22Rv1 (cell line): ENCODE data around the gene ERAP2.

ENCODE experiments used
- H3K27ac ChIP-seq: fragments of 450-650 bp; 2 replicates; pipeline ENCODE4 v1.5.1; 2017
- ZFX ChIP-seq: fragments of 450-650 bp; IDR thresholded peaks from 2 replicates; pipeline ENCODE4 v1.6.1; 2017; ENCODE audit warnings: antibody characterized with exemption, borderline replicate concordance
- TF ChIP-seq, protein P1 (sequence below): fragments of 450-650 bp; IDR thresholded peaks from 2 replicates; pipeline ENCODE4 v1.5.1; 2017; ENCODE audit warnings: mild to moderate bottlenecking

Gene ERAP2

DNA sequence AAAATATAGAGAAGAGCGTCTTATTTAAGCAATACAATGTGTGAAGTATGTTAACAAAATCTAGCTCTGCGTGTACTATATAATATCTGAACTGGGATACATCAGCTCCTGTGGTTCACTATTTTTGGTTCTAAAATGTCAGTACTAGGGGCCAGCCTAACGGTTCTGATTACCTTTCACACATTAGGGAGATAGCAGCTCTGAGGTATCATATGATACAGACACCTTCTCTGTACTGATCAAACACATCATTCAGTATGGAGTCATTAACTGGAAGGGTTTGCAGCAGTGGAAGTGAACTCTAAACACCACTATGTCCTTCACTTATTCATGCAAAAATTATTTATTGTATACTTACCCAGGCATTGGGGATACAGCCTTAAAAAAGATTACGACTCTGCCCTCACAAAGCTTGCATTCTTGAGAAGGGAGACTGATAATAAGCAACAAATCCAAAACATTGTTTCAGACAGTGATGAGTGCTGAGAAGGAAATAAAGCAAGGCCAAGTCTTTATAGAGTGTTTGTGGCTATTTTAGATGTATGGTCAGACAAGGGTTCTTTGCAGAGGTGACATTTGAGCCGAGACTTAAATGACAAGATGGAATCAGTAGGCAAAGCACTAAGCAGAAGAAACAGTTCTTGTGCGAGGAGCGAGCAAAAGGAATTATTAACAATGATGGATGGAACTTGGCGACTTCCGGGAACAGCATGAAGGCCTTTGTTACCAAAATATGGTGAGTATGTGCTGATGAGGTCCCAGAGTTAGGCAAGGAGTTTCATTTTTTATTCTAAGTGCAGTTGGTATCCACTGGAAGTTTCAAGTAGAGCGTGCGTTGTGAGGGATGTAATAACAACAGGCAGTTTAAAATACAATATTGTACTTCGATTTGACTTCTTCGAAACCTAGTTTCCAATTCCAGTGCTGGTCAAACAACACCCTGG is 57.7 kb downstream of the ERAP2 start:
- TF ChIP-seq, protein P1, sequence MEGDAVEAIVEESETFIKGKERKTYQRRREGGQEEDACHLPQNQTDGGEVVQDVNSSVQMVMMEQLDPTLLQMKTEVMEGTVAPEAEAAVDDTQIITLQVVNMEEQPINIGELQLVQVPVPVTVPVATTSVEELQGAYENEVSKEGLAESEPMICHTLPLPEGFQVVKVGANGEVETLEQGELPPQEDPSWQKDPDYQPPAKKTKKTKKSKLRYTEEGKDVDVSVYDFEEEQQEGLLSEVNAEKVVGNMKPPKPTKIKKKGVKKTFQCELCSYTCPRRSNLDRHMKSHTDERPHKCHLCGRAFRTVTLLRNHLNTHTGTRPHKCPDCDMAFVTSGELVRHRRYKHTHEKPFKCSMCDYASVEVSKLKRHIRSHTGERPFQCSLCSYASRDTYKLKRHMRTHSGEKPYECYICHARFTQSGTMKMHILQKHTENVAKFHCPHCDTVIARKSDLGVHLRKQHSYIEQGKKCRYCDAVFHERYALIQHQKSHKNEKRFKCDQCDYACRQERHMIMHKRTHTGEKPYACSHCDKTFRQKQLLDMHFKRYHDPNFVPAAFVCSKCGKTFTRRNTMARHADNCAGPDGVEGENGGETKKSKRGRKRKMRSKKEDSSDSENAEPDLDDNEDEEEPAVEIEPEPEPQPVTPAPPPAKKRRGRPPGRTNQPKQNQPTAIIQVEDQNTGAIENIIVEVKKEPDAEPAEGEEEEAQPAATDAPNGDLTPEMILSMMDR: no peak
- TF ChIP-seq ZFX: no peak
- peak overlapping the region; percentile 95 for H3K27ac ChIP-seq

DNA sequence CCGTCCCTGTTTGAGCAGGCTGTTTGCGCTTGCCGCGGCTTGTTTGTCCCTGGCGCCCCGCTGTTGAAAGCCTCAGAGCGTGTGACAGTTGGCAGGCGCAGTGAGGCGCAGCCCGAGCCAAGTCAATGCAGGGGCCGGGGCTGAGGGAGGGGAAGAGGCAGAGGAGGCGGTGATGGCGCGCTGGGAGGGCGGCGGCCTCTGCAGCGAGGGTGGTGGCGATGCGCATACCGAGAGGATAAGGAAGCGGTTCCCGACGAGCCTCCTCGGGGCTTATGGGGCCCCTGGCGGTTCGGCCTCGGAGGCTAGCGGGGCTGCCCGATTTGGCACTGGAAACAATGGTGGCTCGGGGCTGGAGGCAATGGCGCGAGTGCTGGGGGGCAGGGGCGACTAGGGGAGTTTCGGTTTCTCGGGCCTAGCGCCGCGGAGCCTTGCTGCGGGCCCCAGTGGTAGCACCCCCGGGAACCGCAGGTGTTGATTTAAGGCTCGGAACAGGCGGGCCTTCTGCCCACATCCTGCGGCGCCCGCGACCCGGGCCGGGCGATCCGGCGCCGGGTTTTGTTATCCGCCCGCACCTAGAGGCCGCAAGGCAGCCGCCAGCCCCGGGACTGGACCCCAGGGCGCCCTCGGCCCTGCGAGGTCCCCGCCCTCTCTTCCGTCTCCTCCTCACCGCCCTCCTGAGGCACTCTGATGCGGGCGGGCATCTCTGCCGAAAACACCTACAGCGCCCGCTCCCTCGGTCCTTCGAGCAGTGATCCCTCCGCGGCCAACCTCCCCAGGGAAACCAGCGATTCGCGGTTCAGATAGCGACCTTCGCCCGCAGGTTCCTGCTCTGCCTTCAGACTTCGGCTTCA is 58.6 kb downstream of the ERAP2 start:
- TF ChIP-seq, protein P1: no peak
- no peak for TF ChIP-seq ZFX
- peak overlapping the region; percentile 95 for H3K27ac ChIP-seq

DNA sequence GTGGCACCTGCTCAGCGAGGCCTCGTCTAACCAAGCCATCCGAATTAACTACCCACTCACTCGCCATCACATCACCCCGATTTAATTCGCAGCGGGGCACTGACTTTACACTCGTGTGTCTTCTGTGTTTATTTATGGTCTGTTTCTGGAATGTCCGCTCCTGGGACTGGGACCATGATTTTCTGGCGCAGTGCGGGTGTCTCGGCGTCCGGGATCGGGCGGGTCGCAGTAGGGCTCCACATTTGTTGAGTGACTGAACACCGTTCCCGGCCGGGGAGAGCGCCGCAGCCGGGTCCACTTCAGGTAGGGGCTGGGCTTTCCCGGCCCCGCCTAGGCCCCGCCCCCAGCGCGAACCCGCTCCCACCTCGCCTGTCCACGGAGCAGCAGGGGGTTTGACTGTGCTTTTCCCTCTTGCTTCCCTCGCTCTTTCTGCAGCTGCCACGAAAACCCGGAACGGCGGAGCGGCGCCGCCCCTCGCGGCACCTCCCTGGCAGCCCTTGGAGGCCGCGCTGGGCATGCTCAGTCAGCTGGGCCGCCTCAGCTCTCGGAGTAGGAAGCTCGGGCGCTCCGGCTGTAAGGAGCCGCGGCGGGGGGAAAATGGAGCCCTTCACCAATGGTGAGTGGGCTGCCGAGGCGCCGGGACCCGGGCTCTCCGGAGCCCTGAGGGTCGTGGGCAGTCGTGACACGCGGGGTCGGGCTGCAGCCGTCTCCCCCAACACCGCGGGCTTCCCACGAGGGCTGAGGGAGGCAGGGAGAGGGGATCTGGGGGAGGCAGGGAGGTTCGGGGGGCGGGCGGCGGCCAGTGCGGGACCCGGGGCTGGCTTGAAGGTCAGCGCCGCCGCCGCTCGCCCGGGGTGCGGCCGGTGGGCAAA is 59.5 kb downstream of the ERAP2 start, which contains the start of gene LNPEP:
Gene LNPEP, plus strand, starts transcription at position 522 of the 872 bp plus-strand sequence. Its CDS starts 76 bp downstream, at position 598.
- TF ChIP-seq, protein P1: no peak
- no peak for TF ChIP-seq ZFX
- peak within 1 kb of the TSS; percentile 95 for H3K27ac ChIP-seq

DNA sequence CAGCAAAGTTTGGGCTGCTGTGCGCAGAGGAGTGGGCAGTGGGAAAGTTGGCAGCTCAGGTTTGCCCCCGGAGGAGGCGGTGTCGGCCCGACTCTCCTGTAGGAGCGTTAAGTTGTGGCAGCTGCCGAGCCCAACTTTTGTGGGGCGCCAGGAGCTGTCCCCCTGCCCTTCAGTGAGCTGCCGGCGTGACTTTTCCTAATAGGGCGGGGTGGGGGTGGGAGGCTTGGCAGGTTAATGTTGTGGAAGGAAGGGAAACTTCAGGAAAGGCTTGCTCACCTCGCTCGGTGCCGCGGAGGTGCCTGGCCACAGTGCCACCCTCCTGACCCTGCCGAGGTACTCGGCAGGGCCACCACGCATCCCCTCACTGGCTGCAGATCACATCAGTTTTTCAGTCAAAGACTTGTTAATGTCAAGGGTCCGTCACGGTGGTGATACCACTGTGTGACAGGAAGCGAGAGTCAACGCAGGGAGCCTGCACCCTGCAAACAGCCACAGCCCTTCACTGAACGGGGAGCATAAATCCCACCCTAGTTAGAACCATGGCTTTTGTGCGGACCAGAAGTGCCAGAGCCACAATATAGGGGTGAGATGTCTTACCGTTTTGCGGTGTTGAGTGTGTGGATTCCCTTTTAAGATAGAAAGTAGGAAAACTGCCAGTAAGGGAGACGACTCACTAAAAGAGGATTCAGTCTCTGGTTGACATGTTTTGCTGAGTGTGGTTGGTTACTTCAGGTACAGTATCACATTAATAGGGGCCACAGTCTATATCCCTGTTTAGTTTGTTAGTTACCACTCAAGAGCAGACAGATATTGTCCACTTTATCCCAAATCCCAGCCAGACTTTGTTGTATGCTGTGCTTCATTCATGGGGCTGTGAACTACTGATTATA is 60.4 kb downstream of the ERAP2 start:
- no peak for TF ChIP-seq ZFX
- TF ChIP-seq, protein P1: no peak
- H3K27ac ChIP-seq: peak overlapping the region; percentile 95

DNA sequence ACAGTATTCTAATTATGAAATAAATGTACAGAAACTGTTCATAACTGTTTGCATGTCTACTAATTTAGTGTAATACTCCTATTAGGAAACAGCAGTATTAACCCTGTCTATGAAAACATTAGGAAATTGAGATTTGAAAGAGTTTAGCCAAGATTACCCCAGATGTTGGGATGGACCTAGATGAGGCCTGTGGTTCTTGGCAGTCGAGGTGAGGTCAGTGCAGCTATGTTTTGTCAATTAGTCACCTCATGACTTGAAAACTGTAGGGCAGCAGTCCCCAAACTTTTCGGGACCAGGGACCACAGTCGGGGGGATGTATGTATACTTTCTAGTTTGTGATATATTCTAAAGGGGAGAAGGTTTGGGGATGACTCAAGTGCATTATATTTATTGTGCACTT is 64.3 kb downstream of the ERAP2 start:
- TF ChIP-seq, protein P1: no peak
- no peak for TF ChIP-seq ZFX
- H3K27ac ChIP-seq: no peak overlapping the region

DNA sequence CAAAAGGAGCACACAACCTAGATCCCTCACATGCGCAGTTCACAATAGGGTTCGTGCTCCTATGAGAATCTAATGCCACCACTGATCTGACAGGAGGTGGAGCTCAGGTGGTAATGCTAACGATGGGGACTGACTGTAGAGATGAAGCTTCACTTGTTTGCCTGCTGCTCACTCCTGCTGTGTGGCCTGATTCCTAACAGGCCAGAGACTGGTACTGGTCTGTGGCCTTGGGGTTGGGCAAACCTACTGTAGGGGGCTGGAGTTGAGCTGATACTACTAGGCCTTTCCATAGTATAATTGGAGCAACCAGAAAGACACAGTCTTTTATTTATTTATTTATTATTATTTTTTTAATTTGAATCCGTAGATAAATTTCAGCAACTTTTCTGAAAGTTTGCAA is 64.8 kb downstream of the ERAP2 start:
- no peak overlapping the region for H3K27ac ChIP-seq
- TF ChIP-seq, protein P1: no peak
- TF ChIP-seq ZFX: no peak
